HG02642 (cell line): ENCODE results near the gene ERVH48-1.
"Not testable (repeated sequence)": the region's sequence is repeated elsewhere in the genome, so short reads cannot be mapped to it uniquely, and the experiment has no call there.

Experiments
- ATAC-seq: cut with Tn5 transposase; IDR thresholded peaks from one replicate; pipeline ENCODE4 v1.9.1; 2021; ENCODE audit warnings: mild to moderate bottlenecking; ENCODE audit not compliant: unreplicated experiment, poor library complexity

ERVH48-1 gene

GRCh38 chr21:42911920-42912319, 13.5 kb downstream of the ERVH48-1 start:
- ATAC-seq: not testable (repeated sequence)

- not testable (repeated sequence) for ATAC-seq
These were observed 16.9 kb downstream of the ERVH48-1 start for GRCh38 chr21:42908484-42908883.

DNA sequence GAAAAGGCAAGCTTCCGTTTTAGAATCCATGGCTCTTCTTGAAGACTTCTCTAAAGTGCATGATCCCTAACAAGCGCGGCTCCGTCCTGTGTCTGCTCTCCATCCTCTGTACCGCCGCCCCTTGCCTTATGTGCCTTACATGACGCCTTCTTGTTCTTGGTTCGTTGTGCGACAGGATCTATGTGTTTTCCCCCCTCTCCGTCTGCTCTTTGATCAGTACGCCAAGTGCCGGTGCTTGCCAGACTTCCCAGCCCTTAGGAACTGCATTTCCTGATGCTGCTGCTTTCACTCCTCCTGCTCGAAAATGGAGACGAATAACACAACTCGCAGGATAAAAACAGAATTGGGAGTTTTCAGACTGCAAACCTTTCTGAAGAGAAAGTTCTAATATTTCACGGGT, 19.2 kb downstream of the ERVH48-1 start:
- ATAC-seq: no peak

GRCh38 chr21:42905195-42905594, 20.2 kb downstream of the ERVH48-1 start:
- ATAC-seq: no peak

DNA sequence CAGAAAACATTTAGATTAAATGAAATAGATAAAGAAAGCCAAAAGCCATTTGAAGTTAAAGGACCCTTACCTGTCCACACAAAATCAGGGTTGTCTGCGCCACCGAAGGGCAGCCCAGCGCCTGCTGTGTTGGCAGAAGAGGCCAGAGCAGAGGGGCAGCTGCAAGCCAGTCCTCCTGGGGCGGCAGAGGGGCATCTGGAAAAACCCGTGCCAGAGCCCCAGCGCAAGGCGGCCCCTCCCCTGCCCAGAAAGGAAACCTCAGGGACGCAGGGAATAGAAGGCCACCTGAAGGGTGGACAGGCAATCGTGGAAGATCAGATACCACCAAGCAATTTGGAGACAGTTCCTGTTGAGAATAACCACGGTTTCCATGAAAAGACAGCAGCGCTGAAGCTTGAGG, 21.6 kb downstream of the ERVH48-1 start:
- ATAC-seq: no peak

DNA sequence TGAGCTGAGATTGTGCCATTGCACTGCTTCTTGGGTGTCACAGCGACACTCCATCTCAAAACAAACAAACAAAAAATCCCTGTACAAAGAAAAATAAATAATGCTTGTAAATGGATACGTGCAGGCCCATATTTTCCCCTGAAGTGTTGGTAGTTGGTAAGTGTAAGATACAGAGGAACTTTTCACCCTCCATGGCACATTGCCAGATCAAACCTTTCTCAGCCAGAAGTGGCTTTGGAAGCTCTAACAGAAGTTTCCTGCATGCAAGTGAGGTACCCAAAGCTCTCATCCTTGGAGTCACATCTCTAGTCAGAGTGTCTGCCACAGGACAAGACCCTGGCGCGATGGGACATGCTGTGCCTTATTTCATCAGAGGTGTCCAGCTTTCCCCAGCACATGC, 25.0 kb downstream of the ERVH48-1 start:
- no peak for ATAC-seq

- peak; percentile 93 for ATAC-seq
These were observed 32.3 kb downstream of the ERVH48-1 start, which contains the start of gene NDUFV3 for GRCh38 chr21:42892931-42893755. NDUFV3 (plus strand) TSS chr21:42893309; CDS start chr21:42893334, 25 bp downstream.

DNA sequence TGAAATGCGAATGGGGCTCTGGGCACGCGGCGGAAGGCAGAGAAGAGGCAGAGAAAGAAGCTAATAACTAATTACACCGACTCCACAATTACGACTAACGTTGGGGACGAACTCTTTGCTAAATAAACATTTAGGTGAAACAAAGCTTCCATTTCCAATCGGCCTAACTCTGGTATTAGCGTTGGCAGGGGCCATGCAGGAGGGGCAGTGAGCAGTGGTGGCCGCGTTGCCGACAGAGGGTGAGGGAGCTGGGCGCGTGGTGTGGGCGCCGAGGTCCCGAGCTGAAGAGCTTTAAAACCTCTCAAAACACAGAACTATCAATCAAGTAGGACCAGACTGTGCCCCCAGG, 32.9 kb downstream of the ERVH48-1 start:
- ATAC-seq: no peak

GRCh38 chr21:42887326-42887725, 38.1 kb downstream of the ERVH48-1 start:
- ATAC-seq: no peak

DNA sequence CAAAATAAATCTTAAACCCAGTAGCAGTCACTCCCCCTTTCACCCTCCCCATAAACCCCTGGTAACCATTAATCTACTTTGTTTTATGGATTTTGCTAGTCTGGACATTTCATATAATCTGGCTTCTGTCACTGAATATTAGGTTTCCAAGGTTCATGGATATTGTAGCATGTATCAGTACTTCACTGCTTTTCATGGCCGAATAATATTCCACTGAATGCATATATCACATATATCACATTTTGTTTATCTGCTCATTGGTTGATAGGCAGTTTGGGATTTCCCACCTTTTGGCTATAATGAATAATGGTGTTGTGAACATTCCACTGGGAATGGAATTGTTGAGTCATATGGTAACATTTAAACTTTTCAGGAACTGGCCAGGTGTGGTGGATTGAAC, 41.5 kb downstream of the ERVH48-1 start:
- no peak for ATAC-seq

GRCh38 chr21:42880352-42880751, 45.1 kb downstream of the ERVH48-1 start:
- ATAC-seq: no peak

DNA sequence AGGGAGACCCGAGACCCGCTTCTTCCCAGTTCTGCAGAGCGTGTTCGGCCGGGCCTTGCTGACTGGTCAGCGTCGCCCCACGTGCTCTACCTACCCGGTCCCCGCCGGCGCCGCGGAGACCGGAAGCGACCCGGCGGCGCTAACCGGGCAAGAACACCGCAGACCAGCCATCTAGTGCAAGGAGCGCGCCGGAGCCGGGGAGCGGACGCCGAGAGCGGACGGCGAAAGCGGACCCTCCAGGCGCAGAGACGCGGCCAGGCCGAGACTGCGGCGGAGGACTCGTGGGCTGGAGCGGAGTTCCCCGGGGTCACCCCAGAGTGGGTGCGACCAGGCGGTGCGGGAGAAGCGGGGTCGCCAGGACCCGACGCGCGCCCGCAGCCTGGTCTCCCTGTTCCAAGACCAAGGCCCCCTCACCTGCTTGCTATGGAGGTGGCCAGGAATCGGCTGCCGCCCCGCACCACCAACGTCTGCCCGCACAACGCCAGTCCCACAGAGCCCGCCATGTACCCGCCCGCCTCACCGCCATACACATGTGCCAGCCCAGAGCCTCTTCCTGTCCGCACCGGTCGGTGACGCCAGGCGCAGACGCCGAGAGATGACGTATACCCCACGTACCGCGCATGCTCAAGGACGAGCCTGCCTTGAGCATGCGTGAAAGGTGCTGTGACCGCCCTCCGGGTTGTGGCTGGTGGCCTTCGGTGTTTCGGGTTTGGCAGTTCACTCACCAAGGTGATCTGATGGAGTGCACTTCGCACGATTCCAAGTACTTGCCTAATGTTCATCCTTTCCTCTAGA, 46.2 kb downstream of the ERVH48-1 start, which contains the start of gene WDR4:
Gene WDR4, minus strand, starts transcription at position 547 of the 795 bp plus-strand sequence. Its CDS starts 44 bp downstream, at position 503.
- peak; percentile 89 for ATAC-seq

DNA sequence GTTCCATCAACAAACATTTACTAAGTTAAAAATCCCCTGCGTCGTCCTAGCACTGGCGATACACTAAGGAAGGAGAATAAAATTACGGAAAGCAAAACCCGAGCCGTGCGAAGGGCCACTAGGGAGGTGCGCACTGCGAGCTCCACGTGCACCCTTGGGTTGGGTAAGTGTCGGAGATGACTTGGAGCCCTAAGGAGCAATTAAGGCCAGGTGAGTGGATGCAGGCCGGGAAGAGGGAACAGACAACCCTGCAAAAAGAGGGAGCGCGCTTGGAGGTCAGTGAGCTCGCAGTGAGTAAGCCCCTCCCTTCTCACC, 46.8 kb downstream of the ERVH48-1 start:
- ATAC-seq: peak; percentile 24

GRCh38 chr21:42875811-42876210, 49.6 kb downstream of the ERVH48-1 start:
- not testable (repeated sequence) for ATAC-seq

DNA sequence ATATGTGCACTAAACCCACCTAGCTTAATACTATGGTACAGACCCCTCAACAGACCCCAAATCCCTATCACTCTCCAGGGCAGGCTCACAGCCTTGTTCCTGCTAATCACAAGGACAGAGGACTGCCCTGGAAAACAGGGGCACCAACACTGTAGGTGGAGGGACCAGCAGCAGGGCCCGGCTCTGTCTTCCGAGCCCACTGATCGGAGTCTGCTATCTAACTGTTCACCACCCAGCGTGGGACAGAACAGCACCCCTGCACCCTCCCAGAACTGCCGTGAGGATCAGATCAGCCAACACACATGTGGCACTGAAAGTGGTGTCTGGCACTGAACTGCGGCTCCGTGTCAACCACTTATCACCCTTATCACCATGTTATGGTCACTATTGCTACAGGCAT, 52.3 kb downstream of the ERVH48-1 start:
- ATAC-seq: no peak

DNA sequence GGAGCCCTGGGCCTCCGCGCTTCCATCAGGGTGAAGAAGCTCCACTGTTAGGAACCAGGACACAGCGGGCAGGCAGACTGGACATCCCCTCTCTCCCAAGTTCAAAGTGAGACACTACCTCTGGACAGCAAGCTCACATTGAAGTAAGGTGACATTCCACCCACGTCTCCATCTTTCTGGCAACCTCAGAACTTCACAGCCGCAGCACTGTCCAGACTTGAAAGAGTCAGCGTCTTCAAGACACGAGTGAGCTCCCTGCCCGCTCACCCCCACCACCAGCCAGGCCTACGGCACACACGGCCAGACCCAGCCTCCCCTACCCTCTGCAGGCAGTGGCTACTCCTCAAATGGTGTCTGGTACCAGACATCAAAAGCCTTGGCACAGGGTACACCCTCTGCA, 57.2 kb downstream of the ERVH48-1 start:
- no peak for ATAC-seq
